SJCRH30 (cell line): Measurements from ENCODE around the gene HAPLN3. TPM values are rescaled to one million over a fixed set of nuclear protein-coding genes. Genes with fewer than 3 reads are reported as not detected.
"Not testable (repeated sequence)": the region's sequence is repeated elsewhere in the genome, so short reads cannot be mapped to it uniquely, and the experiment has no call there.

ENCODE experiments used
- DNase-seq, 2 experiments: peaks; one replicate each; pipeline ENCODE4 v3.0.0-alpha.2; 2015 to 2020
- H3K27ac ChIP-seq: fragments of 250-450 bp; sonication (Bioruptor Pico); 2 replicates; pipeline ENCODE4 v1.5.1; 2020; ENCODE audit warnings: mild to moderate bottlenecking, moderate library complexity
- H3K27me3 ChIP-seq: fragments of 250-450 bp; sonication (Bioruptor Pico); 2 replicates; pipeline ENCODE4 v1.5.1; 2020; ENCODE audit warnings: mild to moderate bottlenecking, moderate library complexity
- H3K36me3 ChIP-seq: fragments of 250-450 bp; sonication (Bioruptor Pico); 2 replicates; pipeline ENCODE4 v1.5.1; 2020; ENCODE audit warnings: mild to moderate bottlenecking, moderate library complexity
- H3K4me1 ChIP-seq: fragments of 250-450 bp; sonication (Bioruptor Pico); 2 replicates; pipeline ENCODE4 v1.5.1; 2020; ENCODE audit warnings: mild to moderate bottlenecking, moderate library complexity
- H3K4me3 ChIP-seq: fragments of 250-450 bp; sonication (Bioruptor Pico); 2 replicates; pipeline ENCODE4 v1.5.1; 2020; ENCODE audit warnings: mild to moderate bottlenecking, moderate library complexity
- H3K9me3 ChIP-seq: fragments of 250-450 bp; sonication (Bioruptor Pico); replicated peaks from 2 replicates; pipeline ENCODE4 v1.5.1; 2020; ENCODE audit warnings: mild to moderate bottlenecking, moderate library complexity
- total RNA-seq: library from RNA; depleted of rRNA; stranded (reverse); fragments of >200 nt; shearing (Covaris generic); gene quantifications from 2 replicates; pipeline ENCODE4 v1.2.3, GENCODE V29; 2014; rRNA removed

HAPLN3 gene
- total RNA-seq = 2.5 and 2.8 TPM in 2 replicates

- peak; percentile 36 to 44 for DNase-seq
- H3K4me3 ChIP-seq = peak within 1 kb of the TSS; percentile 51
- H3K9me3 ChIP-seq = no peaks in the 10 kb centered on the region
- peaks cover 10% of the 10 kb centered on the region for H3K4me1 ChIP-seq
- H3K27ac ChIP-seq = no peak within 1 kb of the TSS
- H3K27me3 ChIP-seq = peaks cover 9% of the 10 kb centered on the region; the same call in 1 of the 2 replicates
- no peaks in the 10 kb centered on the region for H3K36me3 ChIP-seq
Measured at GRCh38 chr15:88894819-88895767, at the start of gene HAPLN3. Gene HAPLN3, minus strand, starts transcription at chr15:88895544. Its CDS starts 8,246 bp downstream, at chr15:88887298.

- Histone ChIP-seq H3K36me3 (no peaks in the 10 kb centered on the region), H3K4me3 (no peak overlapping the region), H3K27me3 (no peaks in the 10 kb centered on the region), H3K4me1 (no peaks in the 10 kb centered on the region), H3K9me3 (no peaks in the 10 kb centered on the region), H3K27ac (no peak overlapping the region)
- no peak for DNase-seq
Measured at GRCh38 chr15:88940110-88940675, 44.8 kb upstream of the HAPLN3 start.

GRCh38 chr15:88939486-88939806 lies 44.1 kb upstream of the HAPLN3 start:
- Histone ChIP-seq H3K9me3 (no peaks in the 10 kb centered on the region), H3K36me3 (no peaks in the 10 kb centered on the region), H3K27ac (no peak overlapping the region), H3K27me3 (no peaks in the 10 kb centered on the region), H3K4me1 (no peaks in the 10 kb centered on the region), H3K4me3 (no peak overlapping the region)
- DNase-seq = no peak

GRCh38 chr15:88938802-88939485 lies 43.6 kb upstream of the HAPLN3 start:
- Histone ChIP-seq H3K27ac (no peak overlapping the region), H3K36me3 (no peaks in the 10 kb centered on the region), H3K4me1 (no peaks in the 10 kb centered on the region), H3K9me3 (no peaks in the 10 kb centered on the region), H3K4me3 (no peak overlapping the region), H3K27me3 (no peaks in the 10 kb centered on the region)
- no peak for DNase-seq

- DNase-seq, H3K4me3 ChIP-seq, H3K36me3 ChIP-seq, H3K4me1 ChIP-seq, H3K9me3 ChIP-seq, H3K27ac ChIP-seq, H3K27me3 ChIP-seq: not testable (repeated sequence)
Measured at GRCh38 chr15:88934449-88934848, 39.1 kb upstream of the HAPLN3 start.

GRCh38 chr15:88932875-88933330 lies 37.6 kb upstream of the HAPLN3 start:
- DNase-seq = no peak
- Histone ChIP-seq H3K4me1 (no peaks in the 10 kb centered on the region), H3K9me3 (no peaks in the 10 kb centered on the region), H3K27ac (no peak overlapping the region), H3K36me3 (no peaks in the 10 kb centered on the region), H3K27me3 (no peaks in the 10 kb centered on the region), H3K4me3 (no peak overlapping the region)

- no peak for DNase-seq
- no peak overlapping the region for H3K4me3 ChIP-seq
Measured at GRCh38 chr15:88932271-88932874, 37.0 kb upstream of the HAPLN3 start.

GRCh38 chr15:88930579-88930978 lies 35.2 kb upstream of the HAPLN3 start:
- H3K9me3 ChIP-seq = no peaks in the 10 kb centered on the region; the same call in 1 of the 2 replicates
- no peaks in the 10 kb centered on the region for H3K4me1 ChIP-seq
- no peaks in the 10 kb centered on the region for H3K36me3 ChIP-seq
- H3K27me3 ChIP-seq = no peaks in the 10 kb centered on the region
- H3K27ac ChIP-seq = no peak overlapping the region
- H3K4me3 ChIP-seq = no peak overlapping the region
- no peak for DNase-seq

More at GRCh38 chr15:88932271-88932874, 37.0 kb upstream of the HAPLN3 start:
- H3K36me3 ChIP-seq = no peaks in the 10 kb centered on the region
- H3K4me1 ChIP-seq = no peaks in the 10 kb centered on the region
- no peaks in the 10 kb centered on the region for H3K27me3 ChIP-seq
- H3K27ac ChIP-seq = no peak overlapping the region
- H3K9me3 ChIP-seq = no peaks in the 10 kb centered on the region; the same call in 1 of the 2 replicates

- H3K9me3 ChIP-seq, DNase-seq, H3K27ac ChIP-seq, H3K4me1 ChIP-seq, H3K27me3 ChIP-seq, H3K4me3 ChIP-seq, H3K36me3 ChIP-seq: not testable (repeated sequence)
Measured at GRCh38 chr15:88929358-88930098, 34.2 kb upstream of the HAPLN3 start.

- H3K4me3 ChIP-seq, H3K4me1 ChIP-seq, H3K36me3 ChIP-seq, H3K27ac ChIP-seq, H3K27me3 ChIP-seq, H3K9me3 ChIP-seq, DNase-seq: not testable (repeated sequence)
Measured at GRCh38 chr15:88928192-88928591, 32.8 kb upstream of the HAPLN3 start.

- H3K27ac ChIP-seq, H3K4me3 ChIP-seq, DNase-seq, H3K27me3 ChIP-seq, H3K36me3 ChIP-seq, H3K9me3 ChIP-seq, H3K4me1 ChIP-seq: not testable (repeated sequence)
Measured at GRCh38 chr15:88925648-88926047, 30.3 kb upstream of the HAPLN3 start.

- not testable (repeated sequence) for H3K36me3 ChIP-seq, H3K9me3 ChIP-seq, DNase-seq, H3K4me3 ChIP-seq, H3K27me3 ChIP-seq
- H3K4me1 ChIP-seq = peaks cover 29% of the 10 kb centered on the region
- H3K27ac ChIP-seq = peak overlapping the region; percentile 38
Measured at GRCh38 chr15:88920892-88921435, 25.6 kb upstream of the HAPLN3 start.

GRCh38 chr15:88920186-88920891 lies 25.0 kb upstream of the HAPLN3 start:
- peaks cover 3% of the 10 kb centered on the region; the same call in 1 of the 2 replicates for H3K9me3 ChIP-seq
- H3K27ac ChIP-seq = peak overlapping the region; percentile 38
- H3K27me3 ChIP-seq = no peaks in the 10 kb centered on the region
- peak; percentile 52 to 55 for DNase-seq
- no peaks in the 10 kb centered on the region for H3K36me3 ChIP-seq
- H3K4me3 ChIP-seq = no peak overlapping the region
- H3K4me1 ChIP-seq = peaks cover 29% of the 10 kb centered on the region
